Putamen (tissue), 1 donor: ENCODE data around the gene EFNA3.

Experiments
- DNase-seq: peaks from one replicate; pipeline ENCODE4 v3.0.0-alpha.2; 2016; ENCODE audit warnings: low spot score

EFNA3 gene

GRCh38 chr1:155078469-155079209 is at the start of gene EFNA3:
TSS of gene EFNA3 (plus strand) at chr1:155078837. CDS start at chr1:155078942, 105 bp downstream.
- peak; percentile 75 for DNase-seq

DNA sequence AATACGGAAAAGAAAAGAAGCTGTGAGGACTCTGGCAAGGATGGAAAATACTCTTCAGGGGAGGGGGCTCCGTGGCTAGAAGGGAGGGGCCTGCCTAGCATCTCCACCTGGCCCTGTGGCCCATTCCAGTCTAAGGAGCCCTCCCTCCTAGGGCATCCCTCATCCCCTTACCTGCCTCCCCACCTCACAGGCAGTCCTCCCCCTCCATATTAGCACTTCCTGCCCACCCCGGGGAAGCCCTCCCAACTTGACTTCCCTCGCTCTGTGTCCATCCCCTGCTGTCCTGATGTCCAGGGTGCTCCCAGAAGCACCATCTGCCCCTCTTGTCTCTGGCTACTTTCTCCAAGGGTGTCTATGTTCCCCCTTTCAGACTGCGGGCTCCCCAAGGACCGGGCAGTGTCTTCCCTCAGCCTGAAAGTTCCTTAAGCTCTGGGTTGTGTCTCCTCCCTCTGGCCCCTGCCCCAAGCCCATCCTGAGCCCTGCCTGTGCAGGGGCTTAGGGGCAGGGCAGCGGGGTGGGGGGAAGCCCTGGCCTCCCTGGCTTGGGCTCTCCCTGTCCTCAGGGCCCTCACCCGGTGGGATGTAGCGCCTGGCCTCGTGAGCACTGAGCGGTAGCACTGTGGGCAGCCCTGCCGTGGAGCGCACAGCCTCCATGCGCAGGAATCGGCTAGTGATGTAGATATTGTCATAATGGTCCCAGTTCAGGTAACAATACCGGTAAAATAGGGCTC is 49.0 kb upstream of the EFNA3 start:
- DNase-seq, result no peak

DNA sequence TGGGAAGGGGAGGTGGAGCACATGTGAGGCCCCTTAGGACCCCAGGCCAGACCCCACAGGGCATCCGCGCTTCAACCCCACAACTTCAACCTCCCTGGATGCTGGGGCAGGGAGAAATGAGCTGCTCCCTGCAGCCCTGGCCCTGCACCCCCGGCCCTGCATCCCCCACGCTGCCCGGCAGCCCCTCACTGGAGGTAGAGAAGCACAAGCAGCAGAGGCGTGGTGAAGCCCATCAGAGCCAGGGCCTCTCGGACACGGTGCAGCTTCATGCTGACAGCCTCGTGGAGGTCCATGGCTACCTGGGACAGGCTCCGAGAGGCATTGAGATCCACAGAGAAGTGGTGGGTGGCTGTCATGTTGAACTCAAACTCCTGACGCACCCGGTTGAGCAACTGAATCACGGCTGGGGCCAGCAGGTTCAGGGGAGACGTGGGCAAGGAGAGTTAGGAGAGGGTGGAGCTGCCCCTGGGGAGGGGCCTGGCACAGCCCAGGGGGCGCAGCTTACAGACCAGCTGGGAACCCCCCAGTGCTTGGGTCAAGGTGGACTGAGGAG is 48.3 kb upstream of the EFNA3 start:
- no peak for DNase-seq

DNA sequence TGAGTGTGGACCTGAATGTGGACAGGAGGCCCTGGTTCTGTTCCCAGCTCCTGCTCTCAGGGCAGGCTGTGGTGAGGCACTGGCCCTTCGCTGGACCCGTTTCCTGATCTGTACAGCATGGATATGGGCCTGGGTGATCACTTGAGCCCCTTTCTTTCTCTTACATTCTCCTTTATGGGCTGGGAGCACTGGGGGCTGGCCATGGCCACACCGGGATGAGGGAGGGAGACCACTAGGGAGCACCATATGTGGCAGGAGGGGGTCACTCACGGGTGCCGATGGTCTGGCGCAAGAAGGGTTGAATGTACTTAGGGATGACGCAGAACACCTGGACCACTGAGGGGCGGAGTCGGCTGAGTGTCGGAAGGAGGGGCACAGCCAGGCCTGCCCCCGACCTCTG is 47.7 kb upstream of the EFNA3 start:
- DNase-seq, result no peak

- DNase-seq, result no peak
Observed at GRCh38 chr1:155032886-155033285, 45.8 kb upstream of the EFNA3 start.

- no peak for DNase-seq
Observed at GRCh38 chr1:155033524-155033923, 45.1 kb upstream of the EFNA3 start, which contains the start of the genes DCST1 and DCST2. TSS of gene DCST1 (plus strand) at chr1:155033824. CDS start at chr1:155034037, 213 bp downstream. TSS of gene DCST2 (minus strand) at chr1:155033781. CDS start at chr1:155033701, 80 bp downstream.

GRCh38 chr1:155034318-155035208 is 44.1 kb upstream of the EFNA3 start:
- DNase-seq, result no peak

DNA sequence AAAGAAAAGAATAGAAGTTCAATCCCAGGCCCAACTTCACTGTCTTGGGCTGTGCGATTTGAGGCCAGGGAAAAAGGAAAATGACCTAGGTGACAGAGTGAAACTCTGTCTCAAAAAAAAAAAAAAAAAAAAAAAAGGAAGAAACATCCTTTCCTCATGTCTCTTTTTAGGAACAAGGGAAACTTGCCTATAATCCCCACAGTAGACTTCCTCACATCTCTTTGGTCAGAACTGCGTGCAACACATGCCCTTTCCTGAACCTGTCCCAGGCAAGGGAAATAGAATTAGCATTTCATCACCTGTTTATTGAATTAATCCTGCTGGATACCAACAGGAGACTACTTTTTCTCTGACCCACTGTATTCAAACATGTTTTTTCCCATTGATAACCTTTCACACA is 42.7 kb upstream of the EFNA3 start:
- no peak for DNase-seq

GRCh38 chr1:155037043-155037442 is 41.6 kb upstream of the EFNA3 start:
- DNase-seq, result no peak

DNA sequence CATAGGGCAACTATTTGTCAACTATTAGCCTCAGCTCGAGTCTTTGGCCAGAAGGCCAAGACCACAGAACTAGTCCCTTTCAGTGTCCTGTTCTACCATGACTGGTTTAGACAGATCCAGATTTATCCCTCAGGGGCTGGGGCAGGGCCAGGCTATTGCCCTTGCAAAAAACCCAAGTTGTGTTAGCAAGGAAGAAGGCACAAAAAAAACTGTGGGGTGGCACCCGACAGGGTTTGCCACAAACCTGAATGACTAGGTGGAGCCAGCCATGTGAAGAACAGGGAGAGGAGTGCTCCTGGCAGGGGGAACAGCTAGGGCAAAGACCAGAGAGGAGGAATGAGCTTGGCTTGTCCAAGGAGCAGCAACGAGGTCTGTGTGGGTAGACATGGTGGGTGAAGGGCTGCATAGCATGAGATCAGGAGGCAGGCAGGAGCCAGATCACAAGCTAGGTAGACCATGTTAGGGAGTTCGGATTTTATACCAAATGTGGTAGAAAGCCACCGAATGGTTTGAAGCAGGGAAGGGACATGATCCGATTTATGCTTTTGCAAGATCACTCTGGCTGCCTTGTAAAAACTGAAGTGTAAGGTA is 40.7 kb upstream of the EFNA3 start:
- DNase-seq, result no peak

DNA sequence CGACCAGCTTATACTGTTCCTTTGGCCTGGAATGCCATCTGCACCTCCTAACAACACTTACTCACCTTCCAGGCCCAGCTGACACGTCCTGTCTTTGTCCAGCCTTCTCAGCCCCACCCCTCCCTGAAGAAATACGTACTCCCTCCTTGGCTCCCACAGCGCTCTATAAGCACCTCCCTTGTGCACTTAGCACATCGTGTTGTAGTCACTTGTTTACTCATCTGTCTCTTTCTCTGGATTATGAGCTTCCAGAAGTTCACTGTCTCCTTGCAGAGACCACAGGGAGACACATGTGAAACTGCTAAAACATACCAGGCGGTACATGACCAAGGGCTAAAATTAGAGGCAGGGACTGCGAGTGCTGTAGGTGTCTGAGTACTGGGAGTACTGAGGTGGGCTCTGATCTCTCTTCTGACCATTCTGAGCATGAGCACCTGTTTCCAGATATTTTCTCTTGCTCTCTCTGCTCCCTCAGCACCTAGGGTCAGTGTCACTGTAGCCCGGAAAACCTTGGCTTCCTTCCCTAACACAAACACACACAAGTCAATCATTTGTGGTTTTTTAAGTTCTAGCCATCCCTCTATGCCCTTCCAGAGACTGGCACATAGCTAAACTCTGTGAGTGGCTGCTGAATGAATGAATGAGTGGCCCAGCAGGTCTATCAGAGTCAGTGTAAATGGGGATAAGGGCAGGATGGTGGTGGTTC is 39.9 kb upstream of the EFNA3 start:
- DNase-seq, result no peak

GRCh38 chr1:155039308-155039669 is 39.3 kb upstream of the EFNA3 start:
- no peak for DNase-seq

GRCh38 chr1:155040358-155041093 is 38.1 kb upstream of the EFNA3 start:
- no peak for DNase-seq

DNA sequence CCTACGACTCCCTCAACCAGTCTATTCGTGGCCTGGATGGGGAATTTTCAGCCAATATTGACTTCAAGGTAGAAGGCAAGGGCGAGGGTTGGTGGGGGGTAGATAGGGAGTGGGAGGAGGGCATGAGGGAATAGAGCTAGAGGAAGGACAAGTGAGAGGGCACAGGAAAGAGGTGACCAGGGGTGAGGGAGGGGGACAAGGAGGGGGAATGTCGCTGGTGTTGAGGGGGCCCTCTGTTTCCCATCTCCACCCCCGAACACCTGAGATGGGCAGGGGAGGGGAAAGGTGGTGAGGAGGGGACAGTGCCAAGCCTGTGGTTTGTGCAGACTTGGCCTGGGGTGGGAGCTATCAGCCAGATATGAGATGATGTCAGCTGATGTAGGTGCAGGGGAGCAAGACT is 35.8 kb upstream of the EFNA3 start:
- DNase-seq, result no peak

DNA sequence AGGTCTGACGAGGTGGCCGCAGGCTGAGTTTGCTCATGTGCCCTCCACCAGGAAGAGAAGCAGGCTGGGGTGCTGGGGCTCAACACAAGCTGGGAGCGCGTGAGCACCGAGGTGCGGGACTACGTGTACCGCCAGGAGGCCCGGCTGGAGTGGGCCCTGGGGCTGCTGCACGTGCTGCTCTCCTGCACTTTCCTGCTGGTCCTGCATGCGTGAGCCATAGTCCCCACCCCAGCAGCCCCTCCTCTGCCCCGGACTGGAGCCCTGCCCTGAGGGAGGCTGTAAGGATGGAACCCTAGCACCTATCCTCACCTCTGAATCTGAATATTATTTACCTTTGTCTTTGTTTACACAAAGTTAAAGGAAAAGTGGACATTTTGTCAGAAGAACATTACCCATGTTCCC is 35.3 kb upstream of the EFNA3 start:
- DNase-seq, result no peak

GRCh38 chr1:155043793-155044192 is 34.8 kb upstream of the EFNA3 start:
- no peak for DNase-seq

DNA sequence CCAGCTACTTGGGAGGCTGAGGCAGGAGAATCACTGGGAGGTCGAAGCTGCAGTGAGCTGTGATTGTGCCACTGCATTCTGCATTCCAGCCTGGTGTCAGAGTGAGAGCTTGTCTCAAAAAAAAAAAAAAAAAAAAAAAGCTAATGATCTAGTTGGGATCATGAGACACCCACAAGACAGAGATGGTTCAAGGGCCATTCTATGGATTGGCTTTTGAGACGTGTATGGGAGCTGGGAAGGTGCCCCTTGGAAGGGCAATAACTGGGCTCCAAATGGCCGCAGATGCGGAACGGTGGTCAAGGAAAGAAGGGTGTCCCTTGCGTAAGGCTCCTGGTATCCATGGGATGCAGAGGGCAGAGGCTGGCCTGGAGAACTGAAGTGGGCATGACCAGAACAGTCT is 34.3 kb upstream of the EFNA3 start:
- no peak for DNase-seq

DNA sequence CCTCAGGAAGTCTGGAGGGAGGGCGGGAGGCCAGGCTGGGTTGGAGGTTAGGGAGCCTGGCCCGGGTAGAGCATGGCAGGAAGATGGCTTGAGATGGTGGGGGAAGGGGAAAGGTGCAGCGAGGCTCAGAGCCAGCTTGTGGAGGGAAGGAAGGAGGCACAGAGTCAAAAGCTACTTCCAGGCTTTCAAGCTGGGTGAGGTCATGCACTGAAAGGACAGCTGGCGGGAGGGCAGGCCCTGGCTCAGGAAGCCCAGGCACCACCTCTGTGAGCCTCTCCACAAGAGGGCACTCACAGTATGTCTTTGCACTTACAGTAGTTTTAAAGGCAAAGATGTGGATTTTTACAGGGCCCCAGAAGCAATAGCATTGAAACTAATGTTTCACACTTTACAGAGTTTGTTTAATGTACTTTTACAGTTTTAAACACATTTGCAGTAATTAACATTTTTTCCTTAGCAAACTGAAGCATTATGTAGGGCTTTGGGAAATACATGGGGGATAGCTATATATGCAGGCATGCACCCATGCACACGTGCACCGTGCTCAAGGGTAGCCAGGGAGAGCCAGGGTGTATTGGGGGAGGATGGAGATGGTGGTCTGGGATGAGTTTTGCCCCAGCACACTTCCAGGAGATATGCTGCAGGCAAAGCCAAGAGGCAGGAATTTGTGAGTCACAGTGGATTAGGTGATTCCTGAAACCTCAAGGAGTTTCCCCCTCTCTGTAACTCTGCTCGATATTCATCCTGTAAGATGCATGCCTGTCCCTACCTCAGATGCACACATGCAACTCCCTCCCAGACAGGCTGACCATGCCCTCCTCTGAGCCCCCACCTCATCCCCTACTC is 33.6 kb upstream of the EFNA3 start:
- DNase-seq, result peak; percentile 77
